ENCODE data around the gene ZNF385B.

Gene ZNF385B

GRCh38 chr2:179613701-179614100 is 247.7 kb downstream of the ZNF385B start:
- TF ChIP-seq ZNF274 (IDR thresholded peaks at IDR 0.05; ENCODE audit: low read depth, low read length) = no peak
- H3K4me3 ChIP-seq (ENCODE audit: low read length) = no peak overlapping the region

GRCh38 chr2:179613299-179613651 is 248.1 kb downstream of the ZNF385B start:
- no peak for TF ChIP-seq ZNF274 (IDR thresholded peaks at IDR 0.05; ENCODE audit: low read depth, low read length)
- no peak overlapping the region for H3K4me3 ChIP-seq (ENCODE audit: low read length)

GRCh38 chr2:179612591-179613298 is 248.7 kb downstream of the ZNF385B start:
- H3K4me3 ChIP-seq (ENCODE audit: low read length) = no peak overlapping the region
- no peak for TF ChIP-seq ZNF274 (IDR thresholded peaks at IDR 0.05; ENCODE audit: low read depth, low read length)

- H3K4me3 ChIP-seq (ENCODE audit: low read length) = no peak overlapping the region
- no peak for TF ChIP-seq ZNF274 (IDR thresholded peaks at IDR 0.05; ENCODE audit: low read depth, low read length)
These were observed 249.3 kb downstream of the ZNF385B start for GRCh38 chr2:179612108-179612507.

GRCh38 chr2:179606141-179606540 is 255.3 kb downstream of the ZNF385B start:
- no peak overlapping the region for H3K4me3 ChIP-seq (ENCODE audit: low read length)
- no peak for TF ChIP-seq ZNF274 (IDR thresholded peaks at IDR 0.05; ENCODE audit: low read depth, low read length)

GRCh38 chr2:179605341-179605740 is 256.1 kb downstream of the ZNF385B start:
- H3K4me3 ChIP-seq (ENCODE audit: low read length) = no peak overlapping the region
- no peak for TF ChIP-seq ZNF274 (IDR thresholded peaks at IDR 0.05; ENCODE audit: low read depth, low read length)

GRCh38 chr2:179604598-179604997 is 256.8 kb downstream of the ZNF385B start:
- TF ChIP-seq ZNF274 (IDR thresholded peaks at IDR 0.05; ENCODE audit: low read depth, low read length) = no peak
- H3K4me3 ChIP-seq (ENCODE audit: low read length) = no peak overlapping the region

GRCh38 chr2:179602452-179602851 is 259.0 kb downstream of the ZNF385B start:
- H3K4me3 ChIP-seq (ENCODE audit: low read length) = no peak overlapping the region
- TF ChIP-seq ZNF274 (IDR thresholded peaks at IDR 0.05; ENCODE audit: low read depth, low read length) = no peak

- H3K4me3 ChIP-seq (ENCODE audit: low read length) = no peak overlapping the region
- TF ChIP-seq ZNF274 (IDR thresholded peaks at IDR 0.05; ENCODE audit: low read depth, low read length) = no peak
These were observed 265.4 kb downstream of the ZNF385B start for GRCh38 chr2:179596018-179596417.

- no peak for TF ChIP-seq ZNF274 (IDR thresholded peaks at IDR 0.05; ENCODE audit: low read depth, low read length)
- H3K4me3 ChIP-seq (ENCODE audit: low read length) = no peak overlapping the region
These were observed 266.1 kb downstream of the ZNF385B start for GRCh38 chr2:179595284-179595683.

- no peak overlapping the region for H3K4me3 ChIP-seq (ENCODE audit: low read length)
- no peak for TF ChIP-seq ZNF274 (IDR thresholded peaks at IDR 0.05; ENCODE audit: low read depth, low read length)
These were observed 266.9 kb downstream of the ZNF385B start for GRCh38 chr2:179594268-179595112.

GRCh38 chr2:179593323-179593722 is 268.1 kb downstream of the ZNF385B start:
- TF ChIP-seq ZNF274 (IDR thresholded peaks at IDR 0.05; ENCODE audit: low read depth, low read length) = no peak
- no peak overlapping the region for H3K4me3 ChIP-seq (ENCODE audit: low read length)

GRCh38 chr2:179592167-179592936 is 269.1 kb downstream of the ZNF385B start:
- no peak for TF ChIP-seq ZNF274 (IDR thresholded peaks at IDR 0.05; ENCODE audit: low read depth, low read length)
- no peak overlapping the region for H3K4me3 ChIP-seq (ENCODE audit: low read length)

- TF ChIP-seq ZNF274 (IDR thresholded peaks at IDR 0.05; ENCODE audit: low read depth, low read length) = no peak
- no peak overlapping the region for H3K4me3 ChIP-seq (ENCODE audit: low read length)
These were observed 269.7 kb downstream of the ZNF385B start for GRCh38 chr2:179591690-179592089.

Measured in GM08714 (cell line).